GM13976 (cell line): ENCODE measurements around the gene DUSP10.

Source experiments
- DNase-seq: peaks from one replicate; pipeline ENCODE4 v3.0.0; 2012; ENCODE audit warnings: low spot score
- in situ Hi-C: fragments of 300-500 bp; cut with MboI; formaldehyde crosslinking; loops from one replicate; pipeline ENCODE4 v1.12.0; 2022; ENCODE audit warnings: low sequenced_read_pairs, mixed read lengths, inconsistent platforms; ENCODE audit not compliant: unreplicated experiment
- TF ChIP-seq, protein P1 (sequence below): IDR thresholded peaks from 2 replicates; pipeline ENCODE4 v1.5.1; 2012; ENCODE audit warnings: borderline replicate concordance, mild to moderate bottlenecking; ENCODE audit not compliant: insufficient read depth; ENCODE audit errors: extremely low read depth, missing control alignments, control extremely low read depth

DUSP10 gene

DNA sequence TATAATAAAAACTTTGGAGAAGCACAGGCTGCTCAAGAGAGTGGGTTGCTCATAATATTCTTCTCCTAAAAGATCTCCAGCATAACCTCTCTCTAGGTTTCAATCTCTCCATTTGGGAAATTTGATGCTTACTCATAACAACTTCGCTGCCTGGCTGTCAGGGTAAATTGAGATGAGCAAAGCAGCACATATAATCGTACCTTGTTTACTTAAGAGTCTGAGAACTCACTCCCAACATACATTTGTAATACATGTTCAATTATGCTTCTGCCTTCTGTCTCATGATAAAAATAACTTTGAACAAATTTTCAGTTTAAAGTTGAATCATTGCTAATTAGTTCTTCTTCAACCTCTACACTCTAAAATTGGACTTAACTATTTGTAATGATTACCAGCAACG is 68.9 kb downstream of the DUSP10 start:
- TF ChIP-seq, protein P1, sequence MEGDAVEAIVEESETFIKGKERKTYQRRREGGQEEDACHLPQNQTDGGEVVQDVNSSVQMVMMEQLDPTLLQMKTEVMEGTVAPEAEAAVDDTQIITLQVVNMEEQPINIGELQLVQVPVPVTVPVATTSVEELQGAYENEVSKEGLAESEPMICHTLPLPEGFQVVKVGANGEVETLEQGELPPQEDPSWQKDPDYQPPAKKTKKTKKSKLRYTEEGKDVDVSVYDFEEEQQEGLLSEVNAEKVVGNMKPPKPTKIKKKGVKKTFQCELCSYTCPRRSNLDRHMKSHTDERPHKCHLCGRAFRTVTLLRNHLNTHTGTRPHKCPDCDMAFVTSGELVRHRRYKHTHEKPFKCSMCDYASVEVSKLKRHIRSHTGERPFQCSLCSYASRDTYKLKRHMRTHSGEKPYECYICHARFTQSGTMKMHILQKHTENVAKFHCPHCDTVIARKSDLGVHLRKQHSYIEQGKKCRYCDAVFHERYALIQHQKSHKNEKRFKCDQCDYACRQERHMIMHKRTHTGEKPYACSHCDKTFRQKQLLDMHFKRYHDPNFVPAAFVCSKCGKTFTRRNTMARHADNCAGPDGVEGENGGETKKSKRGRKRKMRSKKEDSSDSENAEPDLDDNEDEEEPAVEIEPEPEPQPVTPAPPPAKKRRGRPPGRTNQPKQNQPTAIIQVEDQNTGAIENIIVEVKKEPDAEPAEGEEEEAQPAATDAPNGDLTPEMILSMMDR = no peak
- DNase-seq = no peak

DNA sequence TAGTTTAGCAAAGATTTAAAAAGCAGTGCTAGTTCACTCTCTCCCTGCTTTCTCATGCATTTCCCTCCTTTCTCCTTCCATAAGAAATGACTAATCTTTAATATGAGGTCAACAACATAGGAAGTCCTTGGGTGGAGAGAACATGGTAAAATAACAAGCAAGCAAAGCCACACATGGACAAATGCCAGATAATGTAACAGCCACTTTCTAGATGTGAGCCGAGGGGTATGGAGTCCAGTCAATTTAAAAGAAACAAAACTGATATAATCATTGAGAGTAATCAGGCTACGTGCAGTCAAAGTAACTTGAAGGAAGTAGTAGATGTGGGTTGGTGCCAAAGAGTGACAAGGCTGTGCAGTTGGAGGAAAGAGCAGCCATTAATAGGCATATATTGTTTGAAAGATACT is 69.6 kb downstream of the DUSP10 start:
- in situ Hi-C loops = no loop called here
- TF ChIP-seq, protein P1 = no peak
- DNase-seq = no peak

More for the DNA sequence above, 68.9 kb downstream of the DUSP10 start:
- in situ Hi-C loops = no loop called here

DNA sequence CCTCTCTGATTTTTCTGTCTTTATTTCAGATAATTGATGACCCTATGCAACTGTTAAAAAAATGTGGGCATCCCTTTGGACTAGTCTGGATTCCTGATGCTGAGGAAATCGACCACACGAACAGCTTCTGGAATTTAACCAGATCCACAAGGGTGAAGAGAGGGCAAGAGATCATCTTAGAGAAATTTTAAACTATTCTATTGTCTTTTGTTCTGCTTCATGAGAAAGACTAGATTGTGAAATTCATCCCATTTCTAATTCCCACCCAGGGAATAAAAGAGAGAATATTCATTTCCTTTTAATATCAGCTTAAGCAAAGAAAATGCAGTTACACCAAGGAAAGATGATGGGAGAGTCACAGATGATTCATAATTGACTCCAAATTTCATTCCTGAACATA is 71.8 kb downstream of the DUSP10 start:
- in situ Hi-C loops = no loop called here
- no peak for DNase-seq
- TF ChIP-seq, protein P1 = no peak

DNA sequence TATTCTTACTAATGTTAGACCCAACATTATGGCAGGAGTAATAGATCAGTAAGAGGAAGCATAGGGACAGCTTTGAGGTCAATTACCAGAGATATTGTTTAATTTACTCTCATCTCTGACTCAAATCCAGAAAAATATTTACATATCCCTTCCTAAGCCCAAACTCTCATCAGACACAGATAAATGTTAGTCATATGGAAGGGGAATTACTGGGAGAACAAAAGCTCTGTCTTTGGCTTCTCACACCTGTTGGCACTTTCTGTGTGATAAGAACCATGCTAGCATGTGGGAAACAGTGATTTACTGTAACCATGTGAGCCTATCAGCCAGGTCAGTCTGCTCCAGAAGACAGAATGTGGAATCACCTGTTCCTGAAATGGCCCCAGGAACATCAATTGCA is 72.4 kb downstream of the DUSP10 start:
- DNase-seq = no peak
- TF ChIP-seq, protein P1 = no peak
- in situ Hi-C loops = no loop called here

DNA sequence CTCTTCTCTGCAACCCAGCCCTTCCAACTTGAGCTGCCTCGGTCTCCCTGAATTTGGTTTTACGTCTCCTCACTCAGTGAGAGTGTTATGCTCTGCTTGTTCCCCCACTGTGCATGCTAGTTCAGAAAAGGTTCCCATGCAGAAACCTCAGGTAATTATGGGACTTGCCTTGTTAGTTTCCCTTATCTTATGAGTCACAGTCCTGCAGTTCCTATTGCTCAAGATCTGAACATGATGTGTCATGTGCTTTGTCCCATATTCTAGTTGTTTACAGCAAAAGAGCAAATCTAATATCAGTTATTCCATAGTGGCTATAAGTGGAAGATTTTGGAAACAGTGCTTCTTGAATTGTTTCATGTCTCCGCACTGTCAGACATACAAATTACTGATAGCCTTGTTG is 74.4 kb downstream of the DUSP10 start:
- no peak for DNase-seq
- in situ Hi-C loops = no loop called here
- TF ChIP-seq, protein P1 = no peak

DNA sequence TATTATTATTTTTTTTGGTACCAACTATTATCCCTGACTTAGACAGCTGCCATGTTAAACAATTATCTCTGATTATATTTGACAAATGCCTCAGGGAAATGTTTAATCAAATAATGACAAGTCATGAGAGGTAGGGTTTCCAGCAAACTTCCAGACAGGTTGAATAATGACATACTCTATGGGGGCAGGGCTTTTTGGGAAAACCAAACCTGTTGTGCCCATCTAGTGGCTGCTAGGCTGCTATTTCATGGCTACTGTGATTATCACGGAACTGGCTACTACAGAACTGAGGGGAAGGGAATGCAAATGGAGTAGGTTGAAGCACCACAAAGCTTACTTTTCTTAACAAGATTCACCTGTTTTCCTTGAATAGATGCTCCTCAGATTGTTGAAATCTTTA is 77.6 kb downstream of the DUSP10 start:
- no peak for DNase-seq

More for the DNA sequence above, 77.6 kb downstream of the DUSP10 start:
- in situ Hi-C loops = no loop called here
- TF ChIP-seq, protein P1 = no peak
